B cell (primary cell): ENCODE results near the gene FHIT. TPM values are rescaled to one million over a fixed set of nuclear protein-coding genes. Genes with fewer than 3 reads are reported as not detected.

Experiments used
- ATAC-seq: fragments of 200-7000 bp; cut with Tn5 transposase; one replicate; pipeline ENCODE4 v1.10.0; 2021; ENCODE audit warnings: low read depth, mild to moderate bottlenecking, moderate number of reproducible peaks, moderate library complexity
- CTCF ChIA-PET: fragments of 350-600 bp; sonication (Branson Sonifier 250); formaldehyde crosslinking; loops from one replicate; lab custom pipeline; 2021; ENCODE audit warnings: antibody characterized with exemption, inconsistent platforms; lab: Charles Lee
- POLR2A ChIA-PET: fragments of 350-600 bp; sonication (Branson Sonifier 250); formaldehyde crosslinking; loops from one replicate; lab custom pipeline; 2021; ENCODE audit warnings: antibody characterized with exemption; lab: Charles Lee
- DNase-seq: peaks from one replicate; pipeline ENCODE4 v3.0.0; 2013
- H2AFZ ChIP-seq: 2 replicates; pipeline ENCODE4 v1.6.1; 2012; ENCODE audit warnings: mild to moderate bottlenecking, low read depth, low read length; ENCODE audit not compliant: insufficient read depth, poor library complexity, severe bottlenecking
- H3K27ac ChIP-seq, 2 donors: 1 replicate in 1 of 2; 2 replicates in 1 of 2; pipeline ENCODE4 v1.5.1; 2012 to 2013; ENCODE audit warnings: low read length in 2 of 2, mild to moderate bottlenecking in 2 of 2, moderate library complexity in 1 of 2
- H3K27me3 ChIP-seq, 4 experiments: fragments of 200-600 bp in 1 of 4; sonication (generic) in 1 of 4; replicated peaks in 1 of 4; 1 replicate in 2 of 4; 2 replicates in 2 of 4; pipeline versions ENCODE4 v1.6.1 to v1.7.0; 2013 to 2016; ENCODE audit warnings: low read length in 3 of 4, mild to moderate bottlenecking in 2 of 4, mixed read lengths in 1 of 4, moderate library complexity in 1 of 4; ENCODE audit not compliant: insufficient read depth in 4 of 4, control insufficient read depth in 3 of 4; ENCODE audit errors: control extremely low read depth in 1 of 4
- H3K36me3 ChIP-seq, 2 experiments: replicated peaks in 1 of 2; 1 replicate in 1 of 2; 2 replicates in 1 of 2; pipeline versions ENCODE4 v1.6.1 to v1.7.1; 2013; ENCODE audit warnings: low read length in 1 of 2; ENCODE audit not compliant: insufficient read depth in 2 of 2, control insufficient read depth in 1 of 2; ENCODE audit errors: control extremely low read depth in 1 of 2, extremely low read depth in 1 of 2
- H3K4me1 ChIP-seq, 2 donors: fragments of 200-600 bp in 1 of 2; sonication (generic) in 1 of 2; 1 replicate in 1 of 2; 2 replicates in 1 of 2; pipeline versions ENCODE4 v1.5.1 to v1.6.1; 2013 to 2017; ENCODE audit warnings: low read length in 2 of 2; ENCODE audit not compliant: control insufficient read depth in 2 of 2, insufficient read depth in 2 of 2
- H3K4me2 ChIP-seq: replicated peaks from 2 replicates; pipeline ENCODE3; 2012; ENCODE audit warnings: mild to moderate bottlenecking, low read depth, low read length; ENCODE audit not compliant: poor library complexity, severe bottlenecking
- H3K4me3 ChIP-seq, 5 experiments: fragments of 200-600 bp in 1 of 5; sonication (generic) in 1 of 5; 1 replicate in 3 of 5; 2 replicates in 2 of 5; pipeline versions ENCODE4 v1.5.1 to v1.7.0; 2011 to 2016; ENCODE audit warnings: low read length in 4 of 5, mild to moderate bottlenecking in 4 of 5, low read depth in 2 of 5, control low read depth in 1 of 5, moderate library complexity in 1 of 5; ENCODE audit not compliant: insufficient read depth in 1 of 5; ENCODE audit errors: control extremely low read depth in 1 of 5, extremely low read depth in 1 of 5
- H3K79me2 ChIP-seq: fragments of 200-600 bp; sonication (generic); one replicate; pipeline ENCODE4 v1.6.0; 2016; ENCODE audit warnings: low read length; ENCODE audit not compliant: control insufficient read depth, insufficient read depth
- H3K9ac ChIP-seq: fragments of 200-600 bp; sonication (generic); 2 replicates; pipeline ENCODE4 v1.6.1; 2017; ENCODE audit warnings: mild to moderate bottlenecking, low read length, moderate library complexity
- H3K9me3 ChIP-seq, 3 donors: one replicate each; pipeline versions ENCODE4 v1.6.1 to v1.7.1; 2013; ENCODE audit warnings: low read length in 2 of 3; ENCODE audit not compliant: control insufficient read depth in 2 of 3, insufficient read depth in 1 of 3; ENCODE audit errors: control extremely low read depth in 1 of 3
- H4K20me1 ChIP-seq: 2 replicates; pipeline ENCODE4 v1.6.0; 2012; ENCODE audit warnings: mild to moderate bottlenecking, low read length; ENCODE audit not compliant: insufficient read depth, control insufficient read depth, poor library complexity, severe bottlenecking
- H3K27ac Mint-ChIP-seq: one replicate; pipeline ENCODE4 v1.8.0; 2021; ENCODE audit warnings: mixed read lengths
- H3K27me3 Mint-ChIP-seq: one replicate; pipeline ENCODE4 v1.8.0; 2021; ENCODE audit warnings: mixed read lengths
- H3K4me1 Mint-ChIP-seq: one replicate; pipeline ENCODE4 v1.8.0; 2021; ENCODE audit warnings: mixed read lengths
- H3K4me3 Mint-ChIP-seq: one replicate; pipeline ENCODE4 v1.8.0; 2021; ENCODE audit warnings: mixed read lengths
- H3K9me3 Mint-ChIP-seq: one replicate; pipeline ENCODE4 v1.8.0; 2022; ENCODE audit warnings: mixed read lengths; ENCODE audit not compliant: insufficient read depth
- EZH2 ChIP-seq: IDR thresholded peaks from 2 replicates; pipeline ENCODE4 v1.6.1; 2012; ENCODE audit warnings: borderline replicate concordance, low read depth, mild to moderate bottlenecking, moderate library complexity, low read length; ENCODE audit not compliant: insufficient read depth, poor library complexity, severe bottlenecking
- WGBS: methylation state at CpG from one replicate; pipeline ENCODE4 v1.1.5; 2013; ENCODE audit warnings: missing lambda C conversion rate; ENCODE audit not compliant: insufficient coverage; 5-methylcytosine and 5-hydroxymethylcytosine counted together
- intact Hi-C: fragments of 100-400 bp; cut with micrococcal nuclease; formaldehyde crosslinking; loops from one replicate; pipeline ENCODE4 v1.10.0; 2022
- polyA plus RNA-seq: library from polyadenylated mRNA; depleted of rRNA; stranded (reverse); fragments of >200 nt; gene quantifications from 2 replicates; pipeline ENCODE4 v1.2.3, GENCODE V29; 2012
- total RNA-seq, 2 donors: library from RNA; stranded (reverse); fragments of 120-200 nt in 1 of 2; gene quantifications; 1 replicate in 1 of 2; 2 replicates in 1 of 2; pipeline versions ENCODE4 v1.2.3 to v1.2.4, GENCODE V29; 2013 to 2022
- TF ChIP-seq, protein P1 (sequence below): fragments of 200-600 bp; IDR thresholded peaks from one replicate; pipeline ENCODE4 v1.8.0; 2022; ENCODE audit warnings: antibody characterized with exemption, mild to moderate bottlenecking

FHIT gene
- total and polyA plus RNA-seq, 2 donors (not counting 1 experiment from before 2014, with no cell fraction given): 1.7 to 7.8 TPM

DNA sequence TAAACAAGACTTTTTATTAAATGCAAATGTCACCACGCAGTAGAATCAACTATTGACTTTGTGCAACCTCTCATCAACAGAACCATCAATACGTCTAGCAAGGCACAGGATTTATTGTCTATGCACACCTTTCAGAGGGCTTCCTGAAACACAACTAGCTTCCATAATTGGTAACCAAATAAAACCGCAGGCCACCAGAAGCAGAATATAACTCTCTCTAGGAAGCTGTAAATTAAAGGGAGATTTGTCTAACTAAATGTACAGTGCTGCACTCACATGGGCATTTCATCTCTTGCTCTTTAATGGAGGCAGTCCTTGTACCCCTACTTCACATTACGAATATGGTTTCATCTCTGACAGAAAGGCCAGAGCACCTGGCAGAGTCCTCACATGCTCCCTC, 93.0 kb downstream of the FHIT start:
- H4K20me1 ChIP-seq: no peaks in the 10 kb centered on the region
- Mint-ChIP-seq H3K27me3 (no peaks in the 10 kb centered on the region), H3K4me1 (no peaks in the 10 kb centered on the region), H3K27ac (no peak overlapping the region), H3K4me3 (no peak overlapping the region), H3K9me3 (peaks cover 2% of the 10 kb centered on the region)
- H3K4me1 ChIP-seq: no peaks in the 10 kb centered on the region
- DNase-seq: no peak
- H3K9ac ChIP-seq: no peak overlapping the region
- no peak overlapping the region for H3K4me2 ChIP-seq
- no peak overlapping the region for H3K4me3 ChIP-seq
- H3K9me3 ChIP-seq: no peaks in the 10 kb centered on the region
- H2AFZ ChIP-seq: no peak overlapping the region
- POLR2A ChIA-PET: no interaction called here
- intact Hi-C loops: no loop called here
- CTCF ChIA-PET: no interaction called here
- no peaks in the 10 kb centered on the region for H3K36me3 ChIP-seq
- no peaks in the 10 kb centered on the region for H3K27me3 ChIP-seq
- TF ChIP-seq EZH2: no peak
- TF ChIP-seq, protein P1, sequence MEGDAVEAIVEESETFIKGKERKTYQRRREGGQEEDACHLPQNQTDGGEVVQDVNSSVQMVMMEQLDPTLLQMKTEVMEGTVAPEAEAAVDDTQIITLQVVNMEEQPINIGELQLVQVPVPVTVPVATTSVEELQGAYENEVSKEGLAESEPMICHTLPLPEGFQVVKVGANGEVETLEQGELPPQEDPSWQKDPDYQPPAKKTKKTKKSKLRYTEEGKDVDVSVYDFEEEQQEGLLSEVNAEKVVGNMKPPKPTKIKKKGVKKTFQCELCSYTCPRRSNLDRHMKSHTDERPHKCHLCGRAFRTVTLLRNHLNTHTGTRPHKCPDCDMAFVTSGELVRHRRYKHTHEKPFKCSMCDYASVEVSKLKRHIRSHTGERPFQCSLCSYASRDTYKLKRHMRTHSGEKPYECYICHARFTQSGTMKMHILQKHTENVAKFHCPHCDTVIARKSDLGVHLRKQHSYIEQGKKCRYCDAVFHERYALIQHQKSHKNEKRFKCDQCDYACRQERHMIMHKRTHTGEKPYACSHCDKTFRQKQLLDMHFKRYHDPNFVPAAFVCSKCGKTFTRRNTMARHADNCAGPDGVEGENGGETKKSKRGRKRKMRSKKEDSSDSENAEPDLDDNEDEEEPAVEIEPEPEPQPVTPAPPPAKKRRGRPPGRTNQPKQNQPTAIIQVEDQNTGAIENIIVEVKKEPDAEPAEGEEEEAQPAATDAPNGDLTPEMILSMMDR: no peak
- H3K79me2 ChIP-seq: no peaks in the 10 kb centered on the region
- WGBS: 50% methylated on average over 2 of the region's 4 CpGs
- no peak overlapping the region for H3K27ac ChIP-seq
- no peak for ATAC-seq

DNA sequence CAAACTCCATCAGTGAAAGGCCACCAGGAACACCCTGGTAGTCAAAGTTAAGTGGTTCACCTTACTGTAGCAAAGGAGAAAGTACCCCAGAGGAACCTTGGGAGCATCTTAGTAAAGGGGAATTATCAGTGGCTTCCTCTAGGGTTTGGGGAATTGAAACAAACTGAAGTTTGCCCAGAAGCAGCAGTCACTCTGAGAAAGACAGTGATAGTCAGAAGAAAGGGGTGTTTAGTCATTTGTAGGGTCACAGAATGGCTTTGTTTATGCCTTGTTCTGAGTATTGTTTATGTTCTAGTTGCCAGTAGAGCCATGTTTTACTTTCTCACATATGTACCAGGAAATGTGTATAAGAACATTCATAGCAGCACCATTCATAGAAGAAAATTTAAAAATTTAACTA, 93.8 kb downstream of the FHIT start:
- no peak for ATAC-seq
- no peak for TF ChIP-seq EZH2
- TF ChIP-seq, protein P1: no peak
- POLR2A ChIA-PET: no interaction called here
- Histone ChIP-seq H3K27me3 (no peaks in the 10 kb centered on the region), H3K4me3 (no peak overlapping the region), H3K4me2 (no peak overlapping the region), H3K27ac (no peak overlapping the region), H3K79me2 (no peaks in the 10 kb centered on the region), H2AFZ (no peak overlapping the region), H4K20me1 (no peaks in the 10 kb centered on the region), H3K9me3 (no peaks in the 10 kb centered on the region), H3K9ac (no peak overlapping the region), H3K4me1 (no peaks in the 10 kb centered on the region), H3K36me3 (no peaks in the 10 kb centered on the region)
- no peaks in the 10 kb centered on the region for H3K27me3 Mint-ChIP-seq
- H3K27ac Mint-ChIP-seq: no peak overlapping the region
- CTCF ChIA-PET: no interaction called here
- no peaks in the 10 kb centered on the region for H3K4me1 Mint-ChIP-seq
- intact Hi-C loops: no loop called here
- no peaks in the 10 kb centered on the region for H3K9me3 Mint-ChIP-seq
- no peak for DNase-seq
- H3K4me3 Mint-ChIP-seq: no peak overlapping the region
